Aorta (tissue), 5 donors: Measurements from ENCODE around the gene MX2. TPM values are rescaled to one million over a fixed set of nuclear protein-coding genes. Genes with fewer than 3 reads are reported as not detected.

ENCODE experiments used
- ATAC-seq: fragments of 200-7000 bp; cut with Tn5 transposase; one replicate; pipeline ENCODE4 v1.9.1; 2022; ENCODE audit warnings: moderate library complexity; ENCODE audit not compliant: low FRiP score
- DNase-seq, 2 donors: peaks; one replicate each; pipeline ENCODE4 v3.0.0-alpha.2; 2020
- H3K27ac ChIP-seq, 2 donors: one replicate each; pipeline ENCODE4 v1.5.1; 2013; ENCODE audit warnings: low read length in 2 of 2, mild to moderate bottlenecking in 2 of 2, moderate library complexity in 2 of 2, control low read depth in 1 of 2, inconsistent platforms in 1 of 2, low read depth in 1 of 2
- H3K27me3 ChIP-seq, 2 donors: one replicate each; pipeline ENCODE4 v1.6.1; 2013; ENCODE audit warnings: control low read depth in 1 of 2, low read length in 1 of 2, mild to moderate bottlenecking in 1 of 2, moderate library complexity in 1 of 2; ENCODE audit not compliant: insufficient read depth in 2 of 2, control insufficient read depth in 1 of 2
- H3K36me3 ChIP-seq, 2 donors: one replicate each; pipeline ENCODE4 v1.6.1; 2013; ENCODE audit warnings: control low read depth in 1 of 2, low read length in 1 of 2, mild to moderate bottlenecking in 1 of 2; ENCODE audit not compliant: insufficient read depth in 2 of 2, control insufficient read depth in 1 of 2
- H3K4me1 ChIP-seq, 2 donors: one replicate each; pipeline ENCODE4 v1.6.1; 2013; ENCODE audit warnings: low read length in 2 of 2, control low read depth in 1 of 2, mild to moderate bottlenecking in 1 of 2, moderate library complexity in 1 of 2; ENCODE audit not compliant: insufficient read depth in 2 of 2, control insufficient read depth in 1 of 2
- H3K4me3 ChIP-seq, 2 donors: one replicate each; pipeline ENCODE4 v1.5.1; 2013; ENCODE audit warnings: low read length in 2 of 2, control low read depth in 1 of 2, mild to moderate bottlenecking in 1 of 2
- H3K9me3 ChIP-seq: one replicate; pipeline ENCODE4 v1.6.1; 2013; ENCODE audit warnings: mild to moderate bottlenecking, low read length; ENCODE audit not compliant: control insufficient read depth
- WGBS, 2 donors: extraction: QIAGEN DNeasy Blood & Tissue Kit; methylation state at CpG; one replicate each; pipeline ENCODE4 v1.1.7; 2013; 5-methylcytosine and 5-hydroxymethylcytosine counted together
- intact Hi-C, 2 donors: fragments of 100-400 bp; cut with DNase I; formaldehyde crosslinking; loops; one replicate each; pipeline versions ENCODE4 v1.14.2 to v1.15.0; 2022
- polyA plus RNA-seq, 2 donors: library from polyadenylated mRNA; stranded (reverse); fragments of 200-250 nt; gene quantifications; one replicate each; pipeline ENCODE4 v1.2.3, GENCODE V29; 2013
- total RNA-seq, 2 donors: library from RNA; stranded (reverse); fragmentation: NEBNext Ultra II Directional; extraction: Animal tissue kit (Norgen Biotek cat#: 25700); gene quantifications; one replicate each; pipeline ENCODE4 v1.2.1, GENCODE V29; 2021
- donor health status: healthy with polysubstance abuse.
- donor health status: Bipolar disorder and iron deficiency.
- donor health status: DM: no; HTN: no; CAD: no.
- donor health status: DM: no; HTN: no; CAD: no.
- donor health status: DM: yes; HTN: yes; CAD: no.

MX2 gene
- total and polyA plus RNA-seq, 4 donors, result 0.69 to 21.8 (median 12.5) TPM

- Histone ChIP-seq H3K36me3 (no peaks in the 10 kb centered on the region), H3K4me1 (no peaks in the 10 kb centered on the region), H3K27ac (no peak overlapping the region), H3K9me3 (peaks cover 2% of the 10 kb centered on the region), H3K4me3 (no peak overlapping the region), H3K27me3 (no peaks in the 10 kb centered on the region)
- DNase-seq, result no peak
- no peak for ATAC-seq
- intact Hi-C loops, result no loop called here
- WGBS, 2 donors, result 86 to 97% methylated on average over 1 of the region's 1 CpG
Observed at GRCh38 chr21:41333752-41334151, 28.1 kb upstream of the MX2 start.

GRCh38 chr21:41337515-41337914 lies 24.3 kb upstream of the MX2 start:
- intact Hi-C loops, result no loop called here
- H3K4me3 ChIP-seq, result no peak overlapping the region

DNA sequence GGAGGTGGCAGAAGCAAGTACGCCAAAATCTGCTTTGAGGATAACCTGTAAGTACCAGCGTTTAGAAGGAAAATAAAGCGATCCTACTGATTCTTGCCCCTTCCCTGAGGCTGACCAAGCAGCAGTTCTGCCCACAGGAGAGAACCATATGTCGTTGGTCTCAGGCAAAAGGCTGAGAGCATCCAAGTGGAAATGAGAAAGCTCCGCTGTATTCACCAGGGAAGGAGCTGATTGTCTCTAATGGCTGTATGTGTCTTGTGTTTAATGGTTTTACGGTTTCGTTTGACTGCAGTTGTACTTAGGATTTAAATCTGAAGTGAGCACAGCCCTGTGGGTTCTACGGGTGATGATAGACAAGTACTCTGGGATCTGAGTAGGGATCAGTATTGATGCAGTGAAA lies 23.4 kb upstream of the MX2 start:
- peaks cover 3% of the 10 kb centered on the region for H3K9me3 ChIP-seq
- WGBS, 2 donors, result 83 to 89% methylated on average over 8 of the region's 8 CpGs
- no peak for ATAC-seq

More at GRCh38 chr21:41337515-41337914, 24.3 kb upstream of the MX2 start:
- Histone ChIP-seq H3K27ac (no peak overlapping the region), H3K9me3 (peaks cover 2% of the 10 kb centered on the region), H3K36me3 (no peaks in the 10 kb centered on the region), H3K27me3 (no peaks in the 10 kb centered on the region), H3K4me1 (no peaks in the 10 kb centered on the region)
- DNase-seq (no peak), ATAC-seq (no peak)
- WGBS, 2 donors, result 95 to 98% methylated on average over 3 of the region's 3 CpGs

DNA sequence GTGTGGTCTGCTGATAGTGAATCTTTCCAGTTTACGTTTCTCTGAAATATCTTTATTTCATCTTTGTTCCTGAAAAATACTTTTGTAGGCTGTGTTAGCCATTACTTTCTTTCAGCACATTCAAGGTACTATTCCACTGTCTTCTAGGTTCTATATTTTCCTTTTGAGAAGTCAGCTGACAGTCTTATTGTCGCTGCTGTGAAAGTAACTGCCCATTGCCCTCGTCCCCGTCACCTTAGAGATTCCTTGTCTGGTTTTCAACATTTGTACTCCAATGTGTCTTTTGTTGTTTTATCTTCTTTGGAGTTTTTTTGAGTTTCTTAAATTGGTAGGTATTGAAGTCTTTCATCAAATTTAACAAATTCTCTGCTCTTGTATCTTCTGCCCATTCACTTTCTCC lies 19.8 kb upstream of the MX2 start:
- WGBS, 2 donors, result 91 to 94% methylated on average over 4 of the region's 4 CpGs
- H3K4me3 ChIP-seq, result no peak overlapping the region
- H3K27ac ChIP-seq, result no peak overlapping the region
- intact Hi-C loops, result no loop called here
- DNase-seq, result no peak
- no peaks in the 10 kb centered on the region for H3K36me3 ChIP-seq
- H3K4me1 ChIP-seq, result no peaks in the 10 kb centered on the region
- peaks cover 1% of the 10 kb centered on the region for H3K9me3 ChIP-seq
- ATAC-seq, result no peak
- no peaks in the 10 kb centered on the region for H3K27me3 ChIP-seq

More for the DNA sequence above, 23.4 kb upstream of the MX2 start:
- H3K4me1 ChIP-seq, result no peaks in the 10 kb centered on the region
- DNase-seq, result no peak
- no peak overlapping the region for H3K4me3 ChIP-seq
- intact Hi-C loops, result no loop called here
- no peak overlapping the region for H3K27ac ChIP-seq
- no peaks in the 10 kb centered on the region for H3K27me3 ChIP-seq
- no peaks in the 10 kb centered on the region for H3K36me3 ChIP-seq

DNA sequence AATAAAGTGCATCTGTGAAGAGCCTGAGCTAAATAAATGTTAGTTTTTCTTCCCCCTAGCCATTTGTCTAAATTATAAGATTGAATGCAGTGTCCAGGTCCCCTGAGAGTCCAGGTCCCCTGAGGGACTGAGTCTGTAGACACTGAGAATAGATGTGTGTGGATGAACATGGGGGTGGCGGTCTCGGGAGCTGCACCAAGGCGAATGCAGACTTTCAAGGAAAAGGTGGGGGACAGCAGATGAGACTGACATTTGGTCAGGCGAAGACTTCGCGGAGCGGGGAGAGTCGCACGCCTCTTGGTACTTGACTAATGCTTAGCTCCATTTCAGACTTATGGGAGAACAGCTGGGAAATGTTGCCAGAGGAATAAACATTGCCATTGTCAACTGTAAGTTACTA lies 17.7 kb upstream of the MX2 start:
- H3K4me3 ChIP-seq, result no peak overlapping the region
- ATAC-seq (no peak), DNase-seq (peak in 1 of 2 donors; percentile 57)
- no peaks in the 10 kb centered on the region for H3K27me3 ChIP-seq
- intact Hi-C loops, result no loop called here
- H3K4me1 ChIP-seq, result no peaks in the 10 kb centered on the region
- H3K9me3 ChIP-seq, result peaks cover 1% of the 10 kb centered on the region
- 86 to 93% methylated on average over 9 of the region's 9 CpGs for WGBS, 2 donors
- no peaks in the 10 kb centered on the region for H3K36me3 ChIP-seq
- no peak overlapping the region for H3K27ac ChIP-seq

GRCh38 chr21:41345356-41345755 lies 16.5 kb upstream of the MX2 start:
- intact Hi-C loops, result no loop called here
- H3K27ac ChIP-seq, result no peak overlapping the region
- peaks cover 1% of the 10 kb centered on the region for H3K9me3 ChIP-seq
- WGBS, 2 donors, result 94 to 97% methylated on average over 4 of the region's 4 CpGs
- H3K36me3 ChIP-seq, result no peaks in the 10 kb centered on the region
- no peaks in the 10 kb centered on the region for H3K27me3 ChIP-seq
- ATAC-seq, result no peak
- peak in 1 of 2 donors; percentile 20 for DNase-seq
- H3K4me3 ChIP-seq, result no peak overlapping the region
- H3K4me1 ChIP-seq, result no peaks in the 10 kb centered on the region

GRCh38 chr21:41345934-41346685 lies 15.7 kb upstream of the MX2 start:
- no peaks in the 10 kb centered on the region for H3K36me3 ChIP-seq
- intact Hi-C loops, result no loop called here
- no peak overlapping the region for H3K27ac ChIP-seq
- 80 to 86% methylated on average over 13 of the region's 13 CpGs for WGBS, 2 donors
- peaks cover 1% of the 10 kb centered on the region for H3K9me3 ChIP-seq
- no peak for ATAC-seq
- no peaks in the 10 kb centered on the region for H3K27me3 ChIP-seq
- H3K4me3 ChIP-seq, result no peak overlapping the region
- peak in 1 of 2 donors; percentile 28 for DNase-seq
- H3K4me1 ChIP-seq, result no peaks in the 10 kb centered on the region

DNA sequence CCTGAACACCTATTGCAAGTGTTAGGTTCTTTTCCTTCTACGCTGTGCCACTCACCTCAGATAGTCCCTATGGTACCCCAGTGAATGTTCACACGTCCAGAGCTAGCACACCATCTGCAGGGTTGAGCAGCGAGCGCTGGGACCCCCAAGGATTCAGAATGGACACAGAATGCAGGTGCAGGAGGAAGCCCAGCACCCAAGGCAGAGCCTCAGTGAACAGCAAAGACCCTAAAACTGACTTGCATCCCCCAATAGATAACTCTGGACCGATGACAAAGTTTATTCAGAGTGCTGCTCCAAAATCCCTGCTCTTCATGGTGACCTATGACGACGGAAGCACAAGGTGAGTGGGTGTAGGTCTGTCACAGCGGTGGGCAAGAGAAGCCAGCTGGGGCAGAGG lies 15.1 kb upstream of the MX2 start:
- Histone ChIP-seq H3K27me3 (no peaks in the 10 kb centered on the region), H3K36me3 (no peaks in the 10 kb centered on the region), H3K27ac (no peak overlapping the region), H3K4me1 (no peaks in the 10 kb centered on the region), H3K9me3 (peaks cover 1% of the 10 kb centered on the region), H3K4me3 (no peak overlapping the region)
- ATAC-seq (no peak), DNase-seq (peak in 1 of 2 donors; percentile 39)
- 91 to 93% methylated on average over 8 of the region's 8 CpGs for WGBS, 2 donors
- intact Hi-C loops, result no loop called here

- Histone ChIP-seq H3K27ac (no peak overlapping the region), H3K9me3 (no peaks in the 10 kb centered on the region), H3K4me3 (no peak overlapping the region), H3K4me1 (no peaks in the 10 kb centered on the region), H3K27me3 (no peaks in the 10 kb centered on the region), H3K36me3 (no peaks in the 10 kb centered on the region)
- no peak for DNase-seq
- intact Hi-C loops, result no loop called here
- WGBS, 2 donors, result 61 to 73% methylated on average over 6 of the region's 6 CpGs
- no peak for ATAC-seq
Observed at GRCh38 chr21:41348434-41348833, 13.4 kb upstream of the MX2 start.
